ENCODE measurements around the gene IQCF5.

Gene IQCF5

GRCh38 chr3:51830836-51831385, 44.5 kb downstream of the IQCF5 start:
- H3K27me3 ChIP-seq: no peaks in the 10 kb centered on the region
- peaks cover 19 to 31% (median 28%) of the 10 kb centered on the region in 11 experiments for H3K9me3 ChIP-seq (replicated peaks in 1 of 11)
- no peak for TF ChIP-seq Cebpa-rat (IDR thresholded peaks at IDR 0.05)
- no peak overlapping the region for H3K4me3 ChIP-seq
- no peaks in the 10 kb centered on the region for H3K36me3 ChIP-seq
- no peak overlapping the region for H3K4me2 ChIP-seq
- no peaks in the 10 kb centered on the region for H4K20me1 ChIP-seq
- no peak overlapping the region for H3K27ac ChIP-seq
- H3K9ac ChIP-seq: no peak overlapping the region
- no peaks in the 10 kb centered on the region for H3K4me1 ChIP-seq

- H3K4me1 ChIP-seq: no peaks in the 10 kb centered on the region
- H3K9ac ChIP-seq: no peak overlapping the region
- no peak overlapping the region for H3K27ac ChIP-seq
- no peaks in the 10 kb centered on the region for H3K27me3 ChIP-seq
- no peaks in the 10 kb centered on the region for H4K20me1 ChIP-seq
- no peak overlapping the region for H3K4me2 ChIP-seq
- no peak for TF ChIP-seq Cebpa-rat (IDR thresholded peaks at IDR 0.05)
- H3K4me3 ChIP-seq: no peak overlapping the region
- H3K36me3 ChIP-seq: no peaks in the 10 kb centered on the region
- H3K9me3 ChIP-seq (replicated peaks in 1 of 11): peaks cover 19 to 31% (median 28%) of the 10 kb centered on the region in 11 experiments
Observed at GRCh38 chr3:51830345-51830744, 45.1 kb downstream of the IQCF5 start.

- peaks cover 19 to 31% (median 28%) of the 10 kb centered on the region in 11 experiments for H3K9me3 ChIP-seq (replicated peaks in 1 of 11)
- H3K9ac ChIP-seq: no peak overlapping the region
- TF ChIP-seq Cebpa-rat (IDR thresholded peaks at IDR 0.05): no peak
- H3K27me3 ChIP-seq: no peaks in the 10 kb centered on the region
- H3K27ac ChIP-seq: no peak overlapping the region
- no peaks in the 10 kb centered on the region for H4K20me1 ChIP-seq
- H3K4me3 ChIP-seq: no peak overlapping the region
- peaks cover 0 to 6% (median 4%) of the 10 kb centered on the region in 10 experiments; a peak in 10 of 20 replicates for H3K4me1 ChIP-seq
- no peak overlapping the region for H3K4me2 ChIP-seq
- H3K36me3 ChIP-seq: no peaks in the 10 kb centered on the region
Observed at GRCh38 chr3:51828297-51828696, 47.1 kb downstream of the IQCF5 start.

Measured in BLaER1 treated with 17β-estradiol and CSF1 and Interleukin-3, amounts not matched to agents 10 nM and 100 nM (cell line).